ENCODE measurements around the gene EGFL8.

EGFL8 gene

DNA sequence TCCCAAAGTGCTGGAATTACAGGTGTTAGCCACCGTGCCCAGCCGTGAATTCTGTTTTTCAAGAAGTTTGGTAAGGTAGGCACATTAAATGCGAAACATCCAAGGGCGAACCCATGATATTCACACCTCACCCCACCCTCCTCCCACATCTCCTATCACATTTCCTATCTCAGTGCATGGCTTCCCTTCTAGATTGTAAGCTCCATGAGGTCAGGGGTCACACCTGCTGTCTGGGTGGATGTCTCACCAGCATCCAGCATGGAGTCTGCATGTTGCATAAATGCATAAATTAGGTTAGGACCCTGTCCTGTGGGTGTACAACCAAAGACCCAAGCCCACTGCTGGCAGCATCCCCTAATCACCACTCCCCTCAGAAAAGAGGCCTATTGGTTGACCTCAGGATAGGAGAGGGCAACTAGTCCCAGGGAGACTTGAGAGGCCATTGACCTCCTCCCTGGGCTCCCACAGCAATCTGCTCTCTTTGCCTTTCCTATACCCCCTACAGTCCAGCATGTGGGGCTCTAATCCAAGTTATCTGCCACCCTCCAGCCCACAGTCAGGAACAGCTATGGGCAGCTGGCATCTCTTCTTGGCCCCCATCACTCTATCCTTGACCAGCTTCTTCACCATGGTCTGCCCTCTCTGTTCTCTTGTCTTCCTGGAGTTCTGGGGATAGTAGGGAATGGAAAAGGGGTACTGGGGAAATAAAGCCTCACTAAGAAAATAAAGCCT, 16.8 kb upstream of the EGFL8 start:
- no peak for DNase-seq

DNA sequence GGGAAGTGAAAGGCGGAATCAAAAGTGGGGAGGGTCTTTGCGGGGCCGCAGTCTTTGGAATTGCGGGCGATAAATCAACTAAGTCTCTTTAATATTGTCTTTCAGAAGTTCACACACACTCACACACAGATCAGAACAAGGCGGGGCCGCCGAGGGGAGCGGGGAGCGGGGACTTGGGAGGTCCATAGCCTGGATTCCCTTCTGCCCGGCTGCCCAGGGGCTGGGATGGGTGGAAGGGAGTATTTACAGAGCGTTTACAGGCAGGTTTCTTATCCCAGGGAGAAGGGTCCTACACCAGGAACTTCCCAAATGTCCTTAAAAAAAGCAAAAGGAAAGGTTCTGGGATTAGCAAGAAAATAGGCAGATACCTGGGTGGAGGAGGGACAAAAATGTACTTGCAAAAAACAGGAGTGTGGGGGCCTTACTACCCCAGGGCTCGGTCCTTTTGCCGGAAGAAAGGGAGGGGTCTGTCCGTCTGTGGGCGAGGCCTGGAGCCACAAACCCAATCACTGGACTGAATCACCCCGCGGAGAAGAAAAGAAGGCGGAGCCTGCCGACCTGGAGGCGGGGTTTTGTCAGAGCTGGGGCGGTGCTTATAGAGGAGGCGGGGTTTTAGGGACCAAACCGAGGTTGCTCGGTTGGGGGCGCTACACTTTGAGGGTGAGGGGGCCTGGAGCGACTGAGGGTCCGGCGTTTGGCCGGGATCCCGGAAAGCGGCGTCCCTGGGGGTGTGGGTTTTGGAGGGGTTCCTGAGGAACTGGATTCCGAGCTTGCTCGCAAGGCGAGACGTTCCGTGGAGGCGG, 15.9 kb upstream of the EGFL8 start:
- no peak for DNase-seq

DNA sequence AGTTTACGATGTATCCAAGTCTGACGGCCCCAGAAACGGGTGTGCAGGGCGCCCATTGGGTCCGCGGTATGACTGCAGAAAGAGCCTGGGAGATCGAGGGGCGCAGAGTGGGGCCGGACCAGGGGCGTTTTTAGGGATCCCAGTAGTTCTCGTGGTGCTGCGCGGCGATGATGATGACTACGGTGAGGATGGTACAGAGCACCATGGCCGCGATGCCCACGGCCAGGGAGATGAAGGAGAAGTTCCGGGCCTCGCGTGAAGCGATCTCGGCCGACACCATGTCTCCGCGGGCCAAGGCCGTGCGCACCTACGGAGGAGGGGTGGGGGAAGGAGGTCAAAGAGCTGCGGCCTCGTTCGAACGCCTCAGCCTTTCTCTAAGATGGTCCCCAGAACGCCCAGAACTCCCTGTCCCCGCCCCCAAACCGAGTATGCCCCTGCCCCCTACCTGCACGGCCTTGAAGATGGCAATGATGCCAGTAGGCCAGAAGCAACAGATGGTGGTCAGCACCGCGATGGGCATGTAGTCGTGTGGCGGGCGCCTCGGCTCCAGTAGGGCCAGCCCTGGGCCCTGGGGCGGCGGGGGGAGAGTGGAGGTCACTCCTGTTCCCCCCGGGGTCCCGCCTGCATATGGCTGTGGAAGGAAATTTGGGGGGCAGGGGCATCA, 15.2 kb upstream of the EGFL8 start:
- no peak for DNase-seq

DNA sequence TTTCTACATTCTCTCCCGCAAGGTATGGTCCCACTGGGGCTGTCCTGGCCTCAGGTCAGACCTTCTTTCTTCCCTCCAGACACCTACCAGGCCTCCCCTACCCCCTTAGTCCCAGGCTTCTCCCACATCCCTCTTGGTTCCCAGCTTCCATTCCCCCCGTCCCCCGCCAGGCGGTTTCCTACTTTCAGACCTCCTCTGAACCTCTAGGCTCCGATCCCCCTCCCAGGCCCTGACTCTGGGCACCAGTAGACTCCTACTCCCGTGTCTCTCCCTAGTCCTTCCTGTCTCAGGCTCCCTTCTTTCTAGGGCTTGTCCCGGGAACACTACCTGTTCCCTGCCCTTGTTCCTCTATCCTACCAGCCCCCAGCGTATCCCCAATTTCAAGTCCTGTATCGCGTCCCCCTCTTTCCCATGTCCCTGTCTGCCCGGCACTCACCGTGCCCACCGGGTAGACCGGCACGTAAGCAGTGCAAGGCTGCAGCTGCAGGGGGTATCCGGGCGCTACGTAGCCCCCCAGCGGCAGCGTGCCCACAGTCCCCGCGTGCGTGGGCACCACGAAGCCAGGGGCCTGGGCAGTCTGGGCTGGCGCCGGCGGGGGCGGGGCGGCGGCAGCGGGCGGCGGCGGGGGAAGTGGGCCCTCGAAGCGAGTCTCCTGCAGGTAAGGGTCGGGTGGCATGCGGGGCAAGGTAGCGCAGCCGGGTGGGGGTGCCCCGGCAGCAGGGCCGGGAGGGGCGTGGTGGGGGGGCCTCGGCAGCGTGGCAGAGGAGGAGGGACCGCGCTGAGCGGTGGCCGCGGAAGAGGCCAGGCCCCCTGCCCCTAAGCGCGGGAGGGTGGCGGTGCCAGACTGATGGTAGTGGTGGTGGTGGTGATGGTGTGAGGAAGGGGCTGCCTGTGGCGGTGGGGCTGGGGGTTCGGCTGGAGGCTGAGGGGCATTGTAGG, 14.2 kb upstream of the EGFL8 start:
- DNase-seq: no peak

DNA sequence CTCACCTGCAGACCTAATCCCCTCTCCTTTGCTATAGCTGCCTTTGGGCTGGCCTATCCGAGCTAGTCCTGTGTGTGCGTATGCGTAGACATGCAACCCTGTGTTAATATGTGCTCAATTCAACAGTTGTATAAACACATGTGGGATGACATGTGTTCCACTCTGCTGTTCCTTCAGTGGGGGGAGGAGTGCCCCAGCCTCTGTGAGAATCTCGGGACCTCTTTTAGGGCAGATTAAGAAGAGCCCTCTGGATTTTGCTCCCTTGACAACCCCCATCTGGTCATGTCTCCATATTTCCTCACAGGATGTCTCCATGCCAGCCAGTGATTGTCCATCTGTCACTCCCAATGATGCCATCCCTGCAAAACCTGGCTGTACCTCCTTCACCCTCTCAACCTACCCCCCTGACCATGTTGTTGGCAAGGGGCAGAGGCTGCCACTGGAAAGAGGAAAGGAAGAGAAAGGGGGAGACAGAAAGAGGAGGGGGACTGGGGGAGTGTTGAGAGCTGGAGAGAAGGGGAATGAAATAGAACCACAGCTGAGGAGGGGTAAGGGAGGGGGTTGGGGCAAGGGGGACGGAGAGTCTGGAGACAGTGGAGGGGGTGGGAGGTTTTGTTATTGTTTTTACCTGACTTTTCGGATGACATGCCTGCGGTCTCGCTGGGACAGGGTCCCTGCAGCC, 13.1 kb upstream of the EGFL8 start:
- no peak for DNase-seq

DNA sequence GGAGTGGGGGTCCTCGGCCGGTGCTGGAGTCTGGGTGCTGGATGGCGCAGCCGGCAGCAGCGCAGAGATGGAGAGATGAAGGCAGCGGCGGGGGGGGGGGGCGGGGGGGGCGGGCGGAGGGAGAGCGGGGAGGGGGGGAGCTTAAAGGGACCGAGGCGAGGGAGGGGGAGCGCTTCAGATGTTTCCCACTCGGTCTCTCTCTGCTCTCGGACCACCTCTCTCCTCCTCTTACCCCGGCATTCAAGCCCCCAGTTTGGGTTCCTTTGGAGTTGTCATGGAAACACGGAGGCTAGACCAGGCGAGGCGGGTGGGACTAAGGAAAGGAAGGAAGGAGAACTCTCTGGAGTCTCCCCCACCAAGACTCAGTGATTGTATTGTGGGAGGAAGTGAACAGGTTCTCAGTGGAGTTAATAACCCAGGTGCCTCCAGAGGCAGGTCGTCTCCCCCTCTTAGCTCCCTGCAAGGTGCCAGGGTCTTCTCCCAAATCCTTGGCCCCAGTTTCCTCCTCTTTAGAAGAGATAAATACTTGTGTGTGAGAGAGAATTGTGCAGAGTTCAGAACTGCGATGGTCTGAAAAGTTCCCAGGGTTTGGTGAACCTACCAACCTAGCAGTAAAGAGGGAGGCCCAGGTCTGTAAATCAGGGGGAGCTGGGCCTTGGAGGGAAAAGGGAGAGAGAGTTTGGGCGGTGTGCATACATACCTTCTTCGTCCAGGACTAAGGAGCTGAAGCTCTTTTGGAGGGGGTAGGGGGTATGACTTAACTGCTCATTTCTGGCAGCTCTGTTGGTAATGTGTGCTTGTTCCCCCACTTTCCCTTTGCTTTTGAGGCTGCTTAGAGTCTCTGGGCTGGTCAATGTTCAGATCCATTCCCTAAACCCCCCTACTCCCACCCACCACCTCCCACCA, 12.3 kb upstream of the EGFL8 start, which contains the start of gene PRRT1:
Gene PRRT1 (minus strand): TSS at position 77 of the 906 bp plus-strand sequence. CDS start 112 bp downstream, outside the sequence.
- no peak for DNase-seq

DNA sequence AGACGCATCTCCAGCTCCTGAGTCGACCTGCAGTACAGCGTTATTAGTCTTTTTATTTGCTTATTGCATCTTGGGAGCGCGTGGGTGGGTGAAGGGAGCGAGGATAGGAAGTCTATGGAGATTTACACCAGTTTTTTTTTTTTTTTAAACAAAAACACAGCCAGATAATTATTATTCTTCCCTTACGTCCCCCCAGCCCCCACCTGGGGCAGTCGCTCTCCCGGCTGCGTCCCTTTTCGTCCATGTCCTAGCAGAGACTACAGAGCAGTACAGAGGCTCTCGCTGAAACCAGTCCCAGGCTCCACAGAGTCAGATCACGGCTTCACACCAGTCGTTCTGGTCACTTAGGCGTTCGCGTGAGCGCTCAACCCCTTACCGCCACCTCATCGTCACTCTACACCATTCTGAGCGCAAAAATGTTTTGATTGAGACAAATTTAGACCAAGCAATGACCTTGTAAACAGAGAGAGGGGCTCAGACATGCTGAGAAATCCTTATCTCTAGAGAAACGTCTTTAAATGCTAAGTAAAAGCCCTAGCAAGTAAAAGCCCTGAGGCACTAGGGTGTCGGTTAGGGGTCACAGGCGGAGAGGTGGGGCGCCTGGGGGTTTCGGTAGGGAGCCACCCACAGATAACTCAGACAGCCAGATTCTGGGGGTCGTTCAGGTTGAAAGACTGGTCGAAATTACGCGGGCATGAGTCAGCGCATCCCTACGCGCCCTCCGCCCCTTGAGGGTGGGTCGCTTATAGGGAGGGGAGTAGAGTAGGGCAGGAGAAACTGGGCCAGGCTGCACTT, 11.4 kb upstream of the EGFL8 start:
- peak; percentile 84 for DNase-seq

DNA sequence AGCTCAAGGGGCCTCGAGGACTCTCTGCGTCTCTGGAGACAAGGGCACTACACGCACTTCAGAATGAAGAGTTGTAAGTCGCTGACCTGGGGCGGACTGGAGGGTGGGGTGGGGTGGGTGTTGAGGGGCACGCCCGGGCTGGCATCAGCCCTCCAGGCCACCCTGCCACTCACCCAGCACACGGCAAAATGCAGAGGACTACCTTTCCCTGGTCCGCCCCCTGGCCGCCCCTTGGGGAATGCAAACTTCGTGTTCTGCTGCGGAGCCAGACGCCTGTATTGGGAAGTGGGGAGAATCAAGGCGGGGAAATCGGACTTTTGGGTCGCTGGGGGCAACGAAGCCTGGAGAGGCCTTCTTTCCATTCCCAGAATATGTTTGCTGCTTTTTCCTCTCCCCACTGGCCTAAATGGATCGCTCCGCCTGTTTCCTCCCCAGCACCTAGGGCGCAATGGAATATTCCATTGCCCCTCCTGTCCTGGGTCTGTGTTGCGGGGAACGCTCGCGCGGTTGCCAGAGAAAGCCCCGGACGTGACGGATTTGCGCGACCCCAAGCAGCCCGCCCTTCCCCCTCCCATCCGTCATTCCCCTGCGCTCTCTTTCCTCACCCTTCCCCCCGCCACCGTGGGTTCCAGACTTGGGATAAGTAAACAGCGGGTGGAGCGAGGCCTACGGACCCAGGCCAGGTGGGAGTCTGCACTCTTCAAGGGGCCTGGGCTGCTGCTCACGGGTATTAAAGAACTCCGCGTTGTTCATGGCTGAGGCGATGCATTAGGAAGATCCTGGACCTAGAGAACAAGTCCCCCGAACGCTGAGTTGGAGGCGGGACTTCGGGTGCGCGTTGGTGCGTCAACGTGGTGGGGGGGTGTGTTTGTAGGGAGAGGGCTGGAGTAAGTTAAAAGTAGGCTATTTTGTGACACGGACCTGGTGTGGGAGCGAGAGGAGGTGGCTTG, 10.6 kb upstream of the EGFL8 start, which contains the start of gene PPT2:
Gene PPT2 (plus strand): TSS at position 578 of the 950 bp plus-strand sequence. CDS start 454 bp downstream, outside the sequence.
- DNase-seq: peak; percentile 97

DNA sequence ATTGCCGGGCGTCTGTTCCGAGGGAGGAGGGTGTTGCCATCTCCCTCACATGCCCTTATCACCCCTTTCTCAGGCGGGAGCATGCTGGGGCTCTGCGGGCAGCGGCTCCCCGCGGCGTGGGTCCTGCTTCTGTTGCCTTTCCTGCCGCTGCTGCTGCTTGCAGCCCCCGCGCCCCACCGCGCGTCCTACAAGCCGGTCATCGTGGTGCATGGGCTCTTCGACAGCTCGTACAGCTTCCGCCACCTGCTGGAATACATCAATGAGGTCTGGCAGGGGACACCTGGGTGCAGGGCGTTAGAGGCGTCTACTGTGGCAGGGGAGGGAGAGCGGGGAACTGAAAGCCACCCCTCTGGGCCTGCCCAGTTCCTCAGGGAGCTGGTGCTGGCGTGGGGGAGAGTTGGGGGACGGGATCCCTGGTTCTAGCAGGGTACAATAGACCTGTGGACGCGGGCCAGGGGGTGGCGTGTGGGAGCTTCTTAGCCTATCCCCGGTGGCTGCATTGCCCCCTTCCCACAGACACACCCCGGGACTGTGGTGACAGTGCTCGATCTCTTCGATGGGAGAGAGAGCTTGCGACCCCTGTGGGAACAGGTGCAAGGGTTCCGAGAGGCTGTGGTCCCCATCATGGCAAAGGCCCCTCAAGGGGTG, 9.8 kb upstream of the EGFL8 start:
- DNase-seq: peak; percentile 88

DNA sequence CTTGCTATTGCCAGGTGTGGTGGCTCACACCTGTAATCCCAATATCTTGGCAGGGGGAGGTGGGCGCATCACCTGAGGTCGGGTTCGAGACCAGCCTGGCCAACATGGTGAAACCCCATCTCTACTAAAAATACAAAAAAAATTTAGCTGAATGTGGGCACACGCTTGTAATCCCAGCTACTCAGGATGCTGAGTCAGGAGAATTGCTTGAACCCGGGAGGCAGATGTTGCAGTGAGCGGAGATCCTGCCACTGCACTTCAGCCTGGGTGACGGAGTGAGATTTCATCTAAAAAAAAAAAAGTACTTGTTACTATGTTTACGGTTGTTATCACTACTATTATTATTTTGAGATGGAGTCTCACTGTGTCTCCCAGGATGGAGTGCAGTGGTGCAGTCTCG, 7.5 kb upstream of the EGFL8 start:
- DNase-seq: no peak

DNA sequence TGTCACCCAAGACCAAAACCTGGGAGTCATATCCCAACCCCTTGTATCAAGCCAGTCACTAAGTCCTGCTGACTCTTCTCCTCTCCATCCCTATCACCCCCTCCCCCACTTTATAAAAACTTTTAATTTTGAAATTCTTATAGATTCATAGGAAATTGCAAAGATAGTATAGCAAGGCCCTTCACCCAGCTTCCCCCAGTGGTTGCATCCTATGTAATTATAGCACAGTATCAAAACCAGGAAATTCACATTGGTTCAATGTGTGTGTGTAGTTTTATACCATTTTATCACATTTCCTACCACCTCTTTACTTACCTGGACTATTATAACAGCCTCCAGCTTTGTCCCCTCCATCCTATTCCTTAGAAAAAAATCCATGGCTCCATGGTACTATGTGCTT, 6.3 kb upstream of the EGFL8 start:
- no peak for DNase-seq

DNA sequence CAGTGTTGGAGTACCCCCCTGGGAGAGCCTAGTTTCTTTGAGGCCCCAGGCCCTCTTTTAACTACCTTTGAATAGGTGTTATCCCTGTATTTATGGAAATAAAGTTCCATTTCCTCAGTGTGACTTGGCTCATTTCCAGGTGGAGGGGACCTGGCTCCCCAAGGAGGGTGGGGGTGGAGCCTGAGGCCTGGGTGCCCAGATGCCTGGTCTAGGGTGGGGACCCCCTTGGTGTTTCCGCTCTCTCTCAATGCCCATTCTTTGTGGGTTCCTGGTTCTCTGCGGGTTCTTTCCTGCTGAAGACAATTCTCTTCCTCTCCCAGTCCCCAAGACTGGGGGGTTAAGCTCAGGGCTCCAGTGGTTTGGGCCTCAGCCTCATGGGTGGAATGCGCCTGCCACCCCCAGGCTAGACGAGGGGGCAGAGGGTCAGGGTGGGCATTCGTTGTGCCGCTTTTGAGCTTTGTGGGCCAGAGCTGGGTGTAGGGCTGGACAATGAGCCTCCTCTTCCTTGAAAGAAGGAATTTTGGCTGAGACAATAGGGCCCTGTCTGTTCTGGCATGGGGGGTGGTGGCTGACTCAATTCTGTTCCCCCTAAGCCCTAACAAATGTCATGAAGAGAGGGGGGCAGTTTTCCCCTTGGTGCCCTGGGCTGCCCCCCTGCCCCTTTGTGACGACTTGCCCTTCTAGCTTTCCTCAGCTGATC, 686 bp upstream of the EGFL8 start:
- DNase-seq: no peak

DNA sequence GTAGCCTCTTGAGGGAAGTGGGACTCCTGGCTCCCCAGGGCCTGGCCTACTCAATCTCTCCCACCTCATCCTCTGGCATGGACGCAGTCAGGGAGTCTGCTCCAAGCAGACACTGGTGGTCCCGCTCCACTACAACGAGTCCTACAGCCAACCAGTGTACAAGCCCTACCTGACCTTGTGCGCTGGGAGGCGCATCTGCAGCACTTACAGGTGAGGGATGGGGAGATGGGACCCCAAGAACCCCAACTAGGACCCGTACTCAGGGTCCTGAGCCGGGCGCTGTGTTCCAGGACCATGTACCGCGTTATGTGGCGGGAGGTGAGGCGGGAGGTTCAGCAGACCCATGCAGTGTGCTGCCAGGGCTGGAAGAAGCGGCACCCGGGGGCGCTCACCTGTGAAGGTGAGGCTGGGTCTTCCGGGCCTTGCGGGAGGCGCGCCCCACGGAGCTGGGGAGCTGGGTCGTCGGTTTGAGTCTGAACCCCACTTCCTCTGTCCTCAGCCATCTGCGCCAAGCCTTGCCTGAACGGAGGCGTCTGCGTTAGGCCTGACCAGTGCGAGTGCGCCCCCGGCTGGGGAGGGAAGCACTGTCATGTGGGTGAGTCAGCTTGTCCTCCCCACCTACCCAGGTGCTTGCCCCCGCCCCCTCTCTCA, 2.1 kb downstream of the EGFL8 start:
- no peak for DNase-seq

DNA sequence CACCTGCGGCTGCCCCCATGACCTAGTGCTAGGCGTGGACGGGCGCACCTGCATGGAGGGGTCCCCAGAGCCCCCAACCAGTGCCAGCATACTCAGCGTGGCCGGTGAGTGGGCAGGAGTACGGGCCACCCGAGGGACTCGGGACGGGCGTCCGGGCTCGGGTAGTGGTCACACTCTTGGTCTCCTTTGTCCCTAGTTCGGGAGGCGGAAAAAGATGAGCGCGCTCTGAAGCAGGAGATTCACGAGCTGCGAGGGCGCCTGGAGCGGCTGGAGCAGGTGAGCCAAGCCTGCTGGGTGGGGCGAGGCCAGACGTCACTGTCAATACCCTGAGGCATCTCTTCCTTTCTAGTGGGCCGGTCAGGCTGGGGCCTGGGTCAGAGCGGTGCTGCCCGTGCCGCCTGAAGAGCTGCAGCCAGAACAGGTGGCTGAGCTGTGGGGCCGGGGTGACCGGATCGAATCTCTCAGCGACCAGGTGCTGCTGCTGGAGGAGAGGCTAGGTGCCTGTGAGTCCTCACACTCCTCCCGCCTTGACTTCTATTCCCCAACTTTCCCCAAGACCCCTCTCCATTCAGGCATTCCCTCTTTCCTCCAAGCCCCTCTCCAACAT, 2.9 kb downstream of the EGFL8 start:
- DNase-seq: no peak

DNA sequence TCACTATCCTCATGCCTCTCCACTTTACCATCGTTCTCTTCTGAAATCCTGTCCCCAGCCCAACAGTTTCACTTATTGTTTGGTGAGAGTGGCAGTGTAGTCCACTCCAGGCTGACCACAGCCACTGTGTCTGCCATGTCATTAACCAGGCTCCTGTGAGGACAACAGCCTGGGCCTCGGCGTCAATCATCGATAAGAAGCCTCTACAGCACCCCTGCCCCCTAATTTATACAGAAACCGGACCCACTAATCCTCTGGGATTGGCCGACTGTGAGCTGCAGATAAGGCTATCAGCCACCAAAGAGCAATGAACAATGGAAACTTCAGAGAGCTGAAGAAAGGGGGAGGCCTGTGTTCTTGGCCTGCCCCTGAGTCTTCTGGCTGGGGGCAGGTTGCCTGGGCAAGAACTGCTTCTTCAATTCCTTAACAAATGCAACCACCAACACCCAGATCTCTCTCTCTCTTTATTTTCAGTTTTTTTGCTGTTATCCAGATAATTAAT, 3.4 kb downstream of the EGFL8 start:
- DNase-seq: peak; percentile 99

DNA sequence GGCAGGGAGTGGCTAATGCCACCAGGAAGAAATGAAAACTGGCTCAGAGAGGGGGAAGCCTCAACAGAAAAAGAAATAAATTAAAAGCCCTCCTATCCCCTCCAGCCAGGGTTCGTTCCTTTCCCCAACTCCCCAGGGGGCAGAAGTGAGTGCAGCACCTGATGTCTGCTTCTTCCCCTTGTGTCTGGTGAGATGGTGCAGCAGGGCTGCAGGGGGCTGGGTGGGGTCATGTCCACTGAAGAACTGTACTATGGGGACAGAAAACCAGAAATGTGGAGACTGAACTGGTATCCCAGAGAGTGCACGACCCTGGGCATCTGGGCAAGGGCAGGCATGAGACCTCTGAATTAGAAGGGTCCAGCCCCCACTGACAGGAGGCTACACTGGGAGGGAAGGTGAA, 4.0 kb downstream of the EGFL8 start:
- peak; percentile 79 for DNase-seq
